Astrocyte (in vitro differentiated cells and primary cell): ENCODE data around the gene HSD17B2. TPM values are rescaled to one million over a fixed set of nuclear protein-coding genes. Genes with fewer than 3 reads are reported as not detected.

Source experiments
- DNase-seq: peaks from one replicate; pipeline ENCODE4 v3.0.0-alpha.2; 2010; ENCODE audit warnings: low read depth
- FAIRE-seq: peaks from 2 replicates; lab custom pipeline; 2011; peaks lifted over from hg19 to GRCh38; lab: Jason Lieb, UNC
- H2AFZ ChIP-seq: 2 replicates; pipeline ENCODE4 v1.6.0; 2012; ENCODE audit warnings: low read depth, low read length, inconsistent platforms
- H3K27ac ChIP-seq: 2 replicates; pipeline ENCODE4 v1.5.1; 2011; ENCODE audit warnings: low read depth, low read length, inconsistent platforms
- H3K27me3 ChIP-seq: 2 replicates; pipeline ENCODE4 v1.6.0; 2011; ENCODE audit warnings: low read length, inconsistent platforms; ENCODE audit not compliant: insufficient read depth
- H3K36me3 ChIP-seq: 2 replicates; pipeline ENCODE4 v1.5.1; 2011; ENCODE audit warnings: low read length, inconsistent platforms; ENCODE audit not compliant: insufficient read depth
- H3K4me1 ChIP-seq: 2 replicates; pipeline ENCODE4 v1.5.1; 2011; ENCODE audit warnings: low read length, inconsistent platforms; ENCODE audit not compliant: insufficient read depth
- H3K4me2 ChIP-seq: 2 replicates; pipeline ENCODE4 v1.6.0; 2012; ENCODE audit warnings: low read length, inconsistent platforms
- H3K4me3 ChIP-seq: 2 replicates; pipeline ENCODE4 v1.5.1; 2011; ENCODE audit warnings: low read depth, mild to moderate bottlenecking, low read length, inconsistent platforms; ENCODE audit not compliant: insufficient read depth
- H3K79me2 ChIP-seq: 2 replicates; pipeline ENCODE4 v1.6.0; 2012; ENCODE audit warnings: mild to moderate bottlenecking, low read length, inconsistent platforms; ENCODE audit not compliant: insufficient read depth
- H3K9ac ChIP-seq: 2 replicates; pipeline ENCODE4 v1.6.0; 2012; ENCODE audit warnings: mild to moderate bottlenecking, low read length, inconsistent platforms
- H3K9me3 ChIP-seq: 2 replicates; pipeline ENCODE4 v1.5.1; 2012; ENCODE audit warnings: low read depth, mild to moderate bottlenecking, low read length, inconsistent platforms; ENCODE audit not compliant: insufficient read depth
- H4K20me1 ChIP-seq: 2 replicates; pipeline ENCODE4 v1.6.0; 2012; ENCODE audit warnings: low read length, inconsistent platforms; ENCODE audit not compliant: insufficient read depth
- H3K27ac Mint-ChIP-seq: one replicate; pipeline ENCODE4 v1.8.0; 2021; ENCODE audit warnings: mild to moderate bottlenecking, mixed read lengths; ENCODE audit not compliant: unreplicated experiment
- H3K27me3 Mint-ChIP-seq: one replicate; pipeline ENCODE4 v1.8.0; 2021; ENCODE audit warnings: low read depth, mixed read lengths; ENCODE audit not compliant: unreplicated experiment
- H3K36me3 Mint-ChIP-seq: one replicate; pipeline ENCODE4 v1.8.0; 2021; ENCODE audit warnings: low read depth, mixed read lengths; ENCODE audit not compliant: unreplicated experiment
- H3K4me1 Mint-ChIP-seq: one replicate; pipeline ENCODE4 v1.8.0; 2021; ENCODE audit warnings: low read depth, mixed read lengths; ENCODE audit not compliant: unreplicated experiment
- H3K4me3 Mint-ChIP-seq: one replicate; pipeline ENCODE4 v1.8.0; 2021; ENCODE audit warnings: mild to moderate bottlenecking, moderate library complexity, mixed read lengths; ENCODE audit not compliant: unreplicated experiment
- H3K9me3 Mint-ChIP-seq: one replicate; pipeline ENCODE4 v1.8.0; 2021; ENCODE audit warnings: mild to moderate bottlenecking, mixed read lengths; ENCODE audit not compliant: unreplicated experiment
- CTCF ChIP-seq: IDR thresholded peaks from 2 replicates; pipeline ENCODE4 v1.5.1; 2011; ENCODE audit warnings: low read depth, mild to moderate bottlenecking, inconsistent platforms, low read length, moderate library complexity; ENCODE audit not compliant: insufficient read depth
- EZH2 ChIP-seq: IDR thresholded peaks from 2 replicates; pipeline ENCODE4 v1.6.1; 2012; ENCODE audit warnings: mild to moderate bottlenecking, low read length, inconsistent platforms; ENCODE audit not compliant: insufficient read depth
- total RNA-seq: library from RNA; stranded (reverse); gene quantifications from 2 replicates; pipeline ENCODE4 v1.2.1, GENCODE V29; 2021

HSD17B2 gene
- total RNA-seq, 1 donor from 2014 or later = 0.20 TPM

- no peak for TF ChIP-seq EZH2
- no peak overlapping the region for H3K4me3 Mint-ChIP-seq
- no peak for FAIRE-seq
These were observed 98.7 kb downstream of the HSD17B2 start for GRCh38 chr16:82133798-82134197.

GRCh38 chr16:82134846-82135245 lies 99.8 kb downstream of the HSD17B2 start:
- H3K79me2 ChIP-seq = no peaks in the 10 kb centered on the region
- peaks cover 4% of the 10 kb centered on the region for H3K36me3 ChIP-seq
- H3K27ac ChIP-seq = no peak overlapping the region
- H3K36me3 Mint-ChIP-seq = peaks cover 5% of the 10 kb centered on the region
- no peak for FAIRE-seq
- no peaks in the 10 kb centered on the region for H3K4me1 Mint-ChIP-seq
- H3K27me3 ChIP-seq = no peaks in the 10 kb centered on the region
- TF ChIP-seq CTCF (no peak), EZH2 (no peak)
- DNase-seq = no peak
- no peaks in the 10 kb centered on the region for H3K27me3 Mint-ChIP-seq
- H3K9me3 ChIP-seq = no peaks in the 10 kb centered on the region
- H3K9ac ChIP-seq = no peak overlapping the region
- H2AFZ ChIP-seq = no peak overlapping the region
- no peaks in the 10 kb centered on the region for H3K9me3 Mint-ChIP-seq
- H3K4me1 ChIP-seq = no peaks in the 10 kb centered on the region
- no peak overlapping the region for H3K4me3 ChIP-seq
- H4K20me1 ChIP-seq = no peaks in the 10 kb centered on the region
- no peak overlapping the region for H3K4me2 ChIP-seq
- H3K27ac Mint-ChIP-seq = no peak overlapping the region
- no peak overlapping the region for H3K4me3 Mint-ChIP-seq

More at GRCh38 chr16:82133798-82134197, 98.7 kb downstream of the HSD17B2 start:
- H3K4me3 ChIP-seq = no peak overlapping the region
- Mint-ChIP-seq H3K36me3 (peaks cover 3% of the 10 kb centered on the region), H3K4me1 (no peaks in the 10 kb centered on the region), H3K27ac (no peak overlapping the region), H3K9me3 (no peaks in the 10 kb centered on the region), H3K27me3 (no peaks in the 10 kb centered on the region)
- no peak for DNase-seq
- no peak overlapping the region for H3K9ac ChIP-seq
- H3K4me2 ChIP-seq = no peak overlapping the region
- no peaks in the 10 kb centered on the region for H4K20me1 ChIP-seq
- H3K27ac ChIP-seq = no peak overlapping the region
- no peaks in the 10 kb centered on the region for H3K9me3 ChIP-seq
- H2AFZ ChIP-seq = no peak overlapping the region
- peaks cover 4% of the 10 kb centered on the region for H3K36me3 ChIP-seq
- H3K27me3 ChIP-seq = no peaks in the 10 kb centered on the region
- H3K4me1 ChIP-seq = no peaks in the 10 kb centered on the region
- no peaks in the 10 kb centered on the region for H3K79me2 ChIP-seq

- Histone ChIP-seq H2AFZ (no peak overlapping the region), H3K79me2 (no peaks in the 10 kb centered on the region), H3K9ac (no peak overlapping the region), H3K27ac (no peak overlapping the region), H3K4me1 (no peaks in the 10 kb centered on the region), H3K27me3 (no peaks in the 10 kb centered on the region), H3K9me3 (no peaks in the 10 kb centered on the region), H3K4me3 (no peak overlapping the region), H3K36me3 (peaks cover 4% of the 10 kb centered on the region), H4K20me1 (no peaks in the 10 kb centered on the region), H3K4me2 (no peak overlapping the region)
- no peak overlapping the region for H3K27ac Mint-ChIP-seq
- DNase-seq (no peak), FAIRE-seq (no peak)
- H3K36me3 Mint-ChIP-seq = peaks cover 5% of the 10 kb centered on the region
- no peak for TF ChIP-seq CTCF
- TF ChIP-seq EZH2 = no peak
- H3K4me3 Mint-ChIP-seq = no peak overlapping the region
- H3K27me3 Mint-ChIP-seq = no peaks in the 10 kb centered on the region
- H3K4me1 Mint-ChIP-seq = no peaks in the 10 kb centered on the region
- H3K9me3 Mint-ChIP-seq = no peaks in the 10 kb centered on the region
These were observed 100.8 kb downstream of the HSD17B2 start for GRCh38 chr16:82135844-82136243.
